Ecto neural progenitor cell (in vitro differentiated cells): ENCODE data around the gene KIAA0930.

Experiments used
- DNase-seq: peaks from one replicate; pipeline ENCODE4 v3.0.0-alpha.2; 2018; ENCODE audit warnings: low spot score

KIAA0930 gene

GRCh38 chr22:45172881-45173585 lies 67.7 kb downstream of the KIAA0930 start:
- DNase-seq: no peak

GRCh38 chr22:45171830-45172229 lies 68.9 kb downstream of the KIAA0930 start:
- DNase-seq: no peak

- DNase-seq: no peak
Observed at GRCh38 chr22:45169591-45170466, 70.9 kb downstream of the KIAA0930 start.

- DNase-seq: no peak
Observed at GRCh38 chr22:45166932-45167331, 73.8 kb downstream of the KIAA0930 start.

GRCh38 chr22:45164270-45165088 lies 76.2 kb downstream of the KIAA0930 start:
- no peak for DNase-seq

- peak; percentile 96 for DNase-seq
Observed at GRCh38 chr22:45163451-45164269, 77.0 kb downstream of the KIAA0930 start, which contains the start of gene NUP50. TSS of gene NUP50 (plus strand) at chr22:45163925. CDS start at chr22:45168178, 4,253 bp downstream.

- no peak for DNase-seq
Observed at GRCh38 chr22:45163099-45163450, 77.6 kb downstream of the KIAA0930 start.

- no peak for DNase-seq
Observed at GRCh38 chr22:45162531-45162930, 78.2 kb downstream of the KIAA0930 start.

- no peak for DNase-seq
Observed at GRCh38 chr22:45159652-45160462, 80.8 kb downstream of the KIAA0930 start.

GRCh38 chr22:45157907-45158306 lies 82.8 kb downstream of the KIAA0930 start:
- DNase-seq: no peak

- no peak for DNase-seq
Observed at GRCh38 chr22:45155050-45155840, 85.4 kb downstream of the KIAA0930 start.

- DNase-seq: no peak
Observed at GRCh38 chr22:45154383-45154782, 86.3 kb downstream of the KIAA0930 start.

GRCh38 chr22:45151503-45151902 lies 89.2 kb downstream of the KIAA0930 start:
- no peak for DNase-seq

GRCh38 chr22:45150139-45150538 lies 90.6 kb downstream of the KIAA0930 start:
- no peak for DNase-seq

GRCh38 chr22:45149671-45150070 lies 91.0 kb downstream of the KIAA0930 start:
- DNase-seq: no peak

GRCh38 chr22:45144916-45145315 lies 95.8 kb downstream of the KIAA0930 start:
- DNase-seq: no peak

GRCh38 chr22:45142376-45142775 lies 98.3 kb downstream of the KIAA0930 start:
- DNase-seq: no peak
